WTC11 (cell line): ENCODE measurements around the gene SDK2. TPM values are rescaled to one million over a fixed set of nuclear protein-coding genes. Genes with fewer than 3 reads are reported as not detected.

ENCODE experiments used
- ATAC-seq: fragments of 200-7000 bp; cut with Tn5 transposase; 2 replicates; pipeline ENCODE4 v1.10.0; 2021; ENCODE audit warnings: mild to moderate bottlenecking, moderate library complexity
- CTCF ChIA-PET: fragments of 300-600 bp; sonication (Branson Sonifier 250); formaldehyde crosslinking; loops from one replicate; lab custom pipeline; 2021; ENCODE audit warnings: antibody characterized with exemption; lab: Charles Lee
- POLR2A ChIA-PET: fragments of 350-600 bp; sonication (Branson Sonifier 250); formaldehyde crosslinking; loops from one replicate; lab custom pipeline; 2021; ENCODE audit warnings: antibody characterized with exemption; lab: Charles Lee
- DNase-seq: peaks from one replicate; pipeline ENCODE4 v3.0.0; 2021; ENCODE audit warnings: low spot score
- H3K27ac Mint-ChIP-seq: 2 replicates; pipeline ENCODE4 v1.8.0; 2021; ENCODE audit warnings: mixed read lengths
- H3K27me3 Mint-ChIP-seq: 2 replicates; pipeline ENCODE4 v1.8.0; 2021; ENCODE audit warnings: low read depth, mild to moderate bottlenecking, moderate library complexity, mixed read lengths
- H3K36me3 Mint-ChIP-seq: 2 replicates; pipeline ENCODE4 v1.8.0; 2021; ENCODE audit warnings: mixed read lengths
- H3K4me1 Mint-ChIP-seq: 2 replicates; pipeline ENCODE4 v1.8.0; 2022; ENCODE audit warnings: mixed read lengths
- H3K4me3 Mint-ChIP-seq: 2 replicates; pipeline ENCODE4 v1.8.0; 2021; ENCODE audit warnings: mild to moderate bottlenecking, moderate library complexity, mixed read lengths
- H3K9me3 Mint-ChIP-seq: 2 replicates; pipeline ENCODE4 v1.8.0; 2021; ENCODE audit warnings: mixed read lengths
- FOXJ3 ChIP-seq: sonication (generic); formaldehyde crosslinking; IDR thresholded peaks from 2 replicates; pipeline ENCODE4 v1.9.0; 2021; ENCODE audit warnings: missing genetic modification reagents, mild to moderate bottlenecking, borderline replicate concordance
- GABPB1 ChIP-seq: sonication (generic); formaldehyde crosslinking; IDR thresholded peaks from 2 replicates; pipeline ENCODE4 v1.8.1; 2023; ENCODE audit warnings: mild to moderate bottlenecking, missing genetic modification reagents
- GTF2I ChIP-seq: fragments of 250-450 bp; sonication (Bioruptor Pico); conservative IDR thresholded peaks from 2 replicates; pipeline ENCODE4 v1.4.0; 2021; ENCODE audit warnings: mild to moderate bottlenecking
- MLX ChIP-seq: sonication (generic); formaldehyde crosslinking; IDR thresholded peaks from 2 replicates; pipeline ENCODE4 v1.8.1; 2023; ENCODE audit warnings: mild to moderate bottlenecking, missing genetic modification reagents, moderate library complexity
- NR1H2 ChIP-seq: sonication (generic); formaldehyde crosslinking; IDR thresholded peaks from 2 replicates; pipeline ENCODE4 v1.9.0; 2021; ENCODE audit warnings: mild to moderate bottlenecking, moderate library complexity, missing genetic modification reagents
- RORB ChIP-seq: fragments of 250-450 bp; sonication (Bioruptor Pico); IDR thresholded peaks from 2 replicates; pipeline ENCODE4 v1.9.0; 2021; ENCODE audit warnings: mild to moderate bottlenecking
- SMAD4 ChIP-seq: sonication (generic); formaldehyde crosslinking; IDR thresholded peaks from 2 replicates; pipeline ENCODE4 v1.8.0; 2022; ENCODE audit warnings: mild to moderate bottlenecking, missing genetic modification reagents
- TP53 ChIP-seq: sonication (generic); formaldehyde crosslinking; IDR thresholded peaks from 2 replicates; pipeline ENCODE4 v1.8.1; 2023; ENCODE audit warnings: mild to moderate bottlenecking, missing genetic modification reagents
- ZNF219 ChIP-seq: sonication (generic); formaldehyde crosslinking; IDR thresholded peaks from 2 replicates; pipeline ENCODE4 v1.8.0; 2023; ENCODE audit warnings: missing genetic modification reagents, mild to moderate bottlenecking, borderline replicate concordance
- ZNF317 ChIP-seq: sonication (generic); formaldehyde crosslinking; IDR thresholded peaks from 2 replicates; pipeline ENCODE4 v1.8.1; 2023; ENCODE audit warnings: low read depth, mild to moderate bottlenecking, moderate library complexity, missing genetic modification reagents, borderline replicate concordance
- total RNA-seq: library from RNA; stranded (reverse); gene quantifications from 3 replicates; pipeline ENCODE4 v1.2.3, GENCODE V29; 2021
- TF ChIP-seq, protein P1 (sequence below): fragments of 250-450 bp; sonication (Bioruptor Pico); IDR thresholded peaks from 2 replicates; pipeline ENCODE4 v1.9.0; 2021; ENCODE audit warnings: mild to moderate bottlenecking
- TF ChIP-seq, protein P2 (sequence below): sonication (generic); formaldehyde crosslinking; IDR thresholded peaks from 2 replicates; pipeline ENCODE4 v1.8.1; 2023; ENCODE audit warnings: mild to moderate bottlenecking, moderate library complexity, missing genetic modification reagents
- TF ChIP-seq, protein P3 (sequence below): sonication (generic); formaldehyde crosslinking; IDR thresholded peaks from 2 replicates; pipeline ENCODE4 v1.8.1; 2022; ENCODE audit warnings: low read depth, mild to moderate bottlenecking, moderate library complexity, missing genetic modification reagents, borderline replicate concordance
- TF ChIP-seq, protein P4 (sequence below): fragments of 250-450 bp; sonication (Bioruptor Pico); IDR thresholded peaks from 2 replicates; pipeline ENCODE4 v1.9.0; 2021; ENCODE audit warnings: mild to moderate bottlenecking, borderline replicate concordance

SDK2 gene
- total RNA-seq, 1 experiment from 2014 or later, result 14.8 TPM

- Mint-ChIP-seq H3K27ac (no peak overlapping the region), H3K4me3 (no peak overlapping the region), H3K9me3 (peaks cover 1% of the 10 kb centered on the region), H3K27me3 (no peaks in the 10 kb centered on the region), H3K36me3 (peaks cover under 1% of the 10 kb centered on the region; the same call in 1 of the 2 replicates), H3K4me1 (peaks cover 12% of the 10 kb centered on the region)
- ATAC-seq, result no peak
- POLR2A ChIA-PET, result no interaction called here
- no peak for DNase-seq
- no peak for TF ChIP-seq FOXJ3 (CRISPR knock-in tag)
- TF ChIP-seq ZNF219 (CRISPR knock-in tag), result no peak
- TF ChIP-seq, protein P1, sequence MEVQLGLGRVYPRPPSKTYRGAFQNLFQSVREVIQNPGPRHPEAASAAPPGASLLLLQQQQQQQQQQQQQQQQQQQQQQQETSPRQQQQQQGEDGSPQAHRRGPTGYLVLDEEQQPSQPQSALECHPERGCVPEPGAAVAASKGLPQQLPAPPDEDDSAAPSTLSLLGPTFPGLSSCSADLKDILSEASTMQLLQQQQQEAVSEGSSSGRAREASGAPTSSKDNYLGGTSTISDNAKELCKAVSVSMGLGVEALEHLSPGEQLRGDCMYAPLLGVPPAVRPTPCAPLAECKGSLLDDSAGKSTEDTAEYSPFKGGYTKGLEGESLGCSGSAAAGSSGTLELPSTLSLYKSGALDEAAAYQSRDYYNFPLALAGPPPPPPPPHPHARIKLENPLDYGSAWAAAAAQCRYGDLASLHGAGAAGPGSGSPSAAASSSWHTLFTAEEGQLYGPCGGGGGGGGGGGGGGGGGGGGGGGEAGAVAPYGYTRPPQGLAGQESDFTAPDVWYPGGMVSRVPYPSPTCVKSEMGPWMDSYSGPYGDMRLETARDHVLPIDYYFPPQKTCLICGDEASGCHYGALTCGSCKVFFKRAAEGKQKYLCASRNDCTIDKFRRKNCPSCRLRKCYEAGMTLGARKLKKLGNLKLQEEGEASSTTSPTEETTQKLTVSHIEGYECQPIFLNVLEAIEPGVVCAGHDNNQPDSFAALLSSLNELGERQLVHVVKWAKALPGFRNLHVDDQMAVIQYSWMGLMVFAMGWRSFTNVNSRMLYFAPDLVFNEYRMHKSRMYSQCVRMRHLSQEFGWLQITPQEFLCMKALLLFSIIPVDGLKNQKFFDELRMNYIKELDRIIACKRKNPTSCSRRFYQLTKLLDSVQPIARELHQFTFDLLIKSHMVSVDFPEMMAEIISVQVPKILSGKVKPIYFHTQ, result no peak
- no peak for TF ChIP-seq TP53
- TF ChIP-seq NR1H2 (CRISPR knock-in tag), result no peak
- TF ChIP-seq, protein P2, sequence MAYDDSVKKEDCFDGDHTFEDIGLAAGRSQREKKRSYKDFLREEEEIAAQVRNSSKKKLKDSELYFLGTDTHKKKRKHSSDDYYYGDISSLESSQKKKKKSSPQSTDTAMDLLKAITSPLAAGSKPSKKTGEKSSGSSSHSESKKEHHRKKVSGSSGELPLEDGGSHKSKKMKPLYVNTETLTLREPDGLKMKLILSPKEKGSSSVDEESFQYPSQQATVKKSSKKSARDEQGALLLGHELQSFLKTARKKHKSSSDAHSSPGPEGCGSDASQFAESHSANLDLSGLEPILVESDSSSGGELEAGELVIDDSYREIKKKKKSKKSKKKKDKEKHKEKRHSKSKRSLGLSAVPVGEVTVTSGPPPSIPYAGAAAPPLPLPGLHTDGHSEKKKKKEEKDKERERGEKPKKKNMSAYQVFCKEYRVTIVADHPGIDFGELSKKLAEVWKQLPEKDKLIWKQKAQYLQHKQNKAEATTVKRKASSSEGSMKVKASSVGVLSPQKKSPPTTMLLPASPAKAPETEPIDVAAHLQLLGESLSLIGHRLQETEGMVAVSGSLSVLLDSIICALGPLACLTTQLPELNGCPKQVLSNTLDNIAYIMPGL (CRISPR knock-in tag), result no peak
- TF ChIP-seq, protein P3, sequence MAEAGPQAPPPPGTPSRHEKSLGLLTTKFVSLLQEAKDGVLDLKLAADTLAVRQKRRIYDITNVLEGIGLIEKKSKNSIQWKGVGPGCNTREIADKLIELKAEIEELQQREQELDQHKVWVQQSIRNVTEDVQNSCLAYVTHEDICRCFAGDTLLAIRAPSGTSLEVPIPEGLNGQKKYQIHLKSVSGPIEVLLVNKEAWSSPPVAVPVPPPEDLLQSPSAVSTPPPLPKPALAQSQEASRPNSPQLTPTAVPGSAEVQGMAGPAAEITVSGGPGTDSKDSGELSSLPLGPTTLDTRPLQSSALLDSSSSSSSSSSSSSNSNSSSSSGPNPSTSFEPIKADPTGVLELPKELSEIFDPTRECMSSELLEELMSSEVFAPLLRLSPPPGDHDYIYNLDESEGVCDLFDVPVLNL, result no peak
- TF ChIP-seq SMAD4, result no peak
- no peak for TF ChIP-seq RORB (CRISPR knock-in tag)
- TF ChIP-seq MLX, result no peak
- TF ChIP-seq, protein P4, sequence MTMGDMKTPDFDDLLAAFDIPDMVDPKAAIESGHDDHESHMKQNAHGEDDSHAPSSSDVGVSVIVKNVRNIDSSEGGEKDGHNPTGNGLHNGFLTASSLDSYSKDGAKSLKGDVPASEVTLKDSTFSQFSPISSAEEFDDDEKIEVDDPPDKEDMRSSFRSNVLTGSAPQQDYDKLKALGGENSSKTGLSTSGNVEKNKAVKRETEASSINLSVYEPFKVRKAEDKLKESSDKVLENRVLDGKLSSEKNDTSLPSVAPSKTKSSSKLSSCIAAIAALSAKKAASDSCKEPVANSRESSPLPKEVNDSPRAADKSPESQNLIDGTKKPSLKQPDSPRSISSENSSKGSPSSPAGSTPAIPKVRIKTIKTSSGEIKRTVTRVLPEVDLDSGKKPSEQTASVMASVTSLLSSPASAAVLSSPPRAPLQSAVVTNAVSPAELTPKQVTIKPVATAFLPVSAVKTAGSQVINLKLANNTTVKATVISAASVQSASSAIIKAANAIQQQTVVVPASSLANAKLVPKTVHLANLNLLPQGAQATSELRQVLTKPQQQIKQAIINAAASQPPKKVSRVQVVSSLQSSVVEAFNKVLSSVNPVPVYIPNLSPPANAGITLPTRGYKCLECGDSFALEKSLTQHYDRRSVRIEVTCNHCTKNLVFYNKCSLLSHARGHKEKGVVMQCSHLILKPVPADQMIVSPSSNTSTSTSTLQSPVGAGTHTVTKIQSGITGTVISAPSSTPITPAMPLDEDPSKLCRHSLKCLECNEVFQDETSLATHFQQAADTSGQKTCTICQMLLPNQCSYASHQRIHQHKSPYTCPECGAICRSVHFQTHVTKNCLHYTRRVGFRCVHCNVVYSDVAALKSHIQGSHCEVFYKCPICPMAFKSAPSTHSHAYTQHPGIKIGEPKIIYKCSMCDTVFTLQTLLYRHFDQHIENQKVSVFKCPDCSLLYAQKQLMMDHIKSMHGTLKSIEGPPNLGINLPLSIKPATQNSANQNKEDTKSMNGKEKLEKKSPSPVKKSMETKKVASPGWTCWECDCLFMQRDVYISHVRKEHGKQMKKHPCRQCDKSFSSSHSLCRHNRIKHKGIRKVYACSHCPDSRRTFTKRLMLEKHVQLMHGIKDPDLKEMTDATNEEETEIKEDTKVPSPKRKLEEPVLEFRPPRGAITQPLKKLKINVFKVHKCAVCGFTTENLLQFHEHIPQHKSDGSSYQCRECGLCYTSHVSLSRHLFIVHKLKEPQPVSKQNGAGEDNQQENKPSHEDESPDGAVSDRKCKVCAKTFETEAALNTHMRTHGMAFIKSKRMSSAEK (CRISPR knock-in tag), result no peak
- TF ChIP-seq GABPB1 (CRISPR knock-in tag), result no peak
- CTCF ChIA-PET, result interaction anchor here (1.2 to 3.5 kb wide), 3 partner anchors 11 to 179 kb away, joined by 4 to 19 read pairs (median 4); no protein-coding TSS in a partner anchor
Observed at GRCh38 chr17:73467651-73468050, 176.6 kb downstream of the SDK2 start.

- ATAC-seq (no peak; the same call in 1 of the 2 replicates), DNase-seq (no peak)
- TF ChIP-seq ZNF317 (CRISPR knock-in tag) (no peak), GTF2I (CRISPR knock-in tag) (0 out of 2 replicates have a peak, but pooled peaks have one; percentile 17)
- POLR2A ChIA-PET, result no interaction called here
- Mint-ChIP-seq H3K9me3 (no peaks in the 10 kb centered on the region), H3K4me3 (no peak overlapping the region), H3K27me3 (no peaks in the 10 kb centered on the region), H3K4me1 (peaks cover 12% of the 10 kb centered on the region), H3K27ac (no peak overlapping the region), H3K36me3 (no peaks in the 10 kb centered on the region)
- CTCF ChIA-PET, result interaction anchor here (0.6 to 3.5 kb wide), 5 partner anchors 12 to 180 kb away, joined by 3 to 19 read pairs (median 4); no protein-coding TSS in a partner anchor
Observed at GRCh38 chr17:73466704-73467433, 177.4 kb downstream of the SDK2 start.
